SK-N-SH treated with all-trans-retinoic acid at 6 μM for 48 hours (cell line): ENCODE results near the gene DNAH3.
"Not testable (repeated sequence)": the region's sequence is repeated elsewhere in the genome, so short reads cannot be mapped to it uniquely, and the experiment has no call there.

Experiments used
- CREB5 ChIP-seq: fragments of 250-450 bp; sonication (Bioruptor Pico); IDR thresholded peaks from 2 replicates; pipeline ENCODE4 v1.5.1; 2020; ENCODE audit warnings: low read depth, mild to moderate bottlenecking, moderate library complexity
- OSR1 ChIP-seq: fragments of 250-450 bp; sonication (Bioruptor Pico); IDR thresholded peaks from 2 replicates; pipeline ENCODE4 v1.8.0; 2022; ENCODE audit warnings: moderate library complexity, mild to moderate bottlenecking, inconsistent platforms
- ZFP30 ChIP-seq: fragments of 450-650 bp; formaldehyde crosslinking; IDR thresholded peaks from 2 replicates; pipeline ENCODE4 v1.5.0; 2022; ENCODE audit warnings: mild to moderate bottlenecking, moderate library complexity
- TF ChIP-seq, protein P1 (sequence below): fragments of 250-450 bp; sonication (Bioruptor Pico); IDR thresholded peaks from 2 replicates; pipeline ENCODE4 v1.5.0; 2020; ENCODE audit warnings: mild to moderate bottlenecking, moderate library complexity

GRCh38 chr16:20989496-20990070 is 161.1 kb downstream of the DNAH3 start:
- not testable (repeated sequence) for TF ChIP-seq OSR1, ZFP30, CREB5 (CRISPR knock-in tag)
- TF ChIP-seq, protein P1, sequence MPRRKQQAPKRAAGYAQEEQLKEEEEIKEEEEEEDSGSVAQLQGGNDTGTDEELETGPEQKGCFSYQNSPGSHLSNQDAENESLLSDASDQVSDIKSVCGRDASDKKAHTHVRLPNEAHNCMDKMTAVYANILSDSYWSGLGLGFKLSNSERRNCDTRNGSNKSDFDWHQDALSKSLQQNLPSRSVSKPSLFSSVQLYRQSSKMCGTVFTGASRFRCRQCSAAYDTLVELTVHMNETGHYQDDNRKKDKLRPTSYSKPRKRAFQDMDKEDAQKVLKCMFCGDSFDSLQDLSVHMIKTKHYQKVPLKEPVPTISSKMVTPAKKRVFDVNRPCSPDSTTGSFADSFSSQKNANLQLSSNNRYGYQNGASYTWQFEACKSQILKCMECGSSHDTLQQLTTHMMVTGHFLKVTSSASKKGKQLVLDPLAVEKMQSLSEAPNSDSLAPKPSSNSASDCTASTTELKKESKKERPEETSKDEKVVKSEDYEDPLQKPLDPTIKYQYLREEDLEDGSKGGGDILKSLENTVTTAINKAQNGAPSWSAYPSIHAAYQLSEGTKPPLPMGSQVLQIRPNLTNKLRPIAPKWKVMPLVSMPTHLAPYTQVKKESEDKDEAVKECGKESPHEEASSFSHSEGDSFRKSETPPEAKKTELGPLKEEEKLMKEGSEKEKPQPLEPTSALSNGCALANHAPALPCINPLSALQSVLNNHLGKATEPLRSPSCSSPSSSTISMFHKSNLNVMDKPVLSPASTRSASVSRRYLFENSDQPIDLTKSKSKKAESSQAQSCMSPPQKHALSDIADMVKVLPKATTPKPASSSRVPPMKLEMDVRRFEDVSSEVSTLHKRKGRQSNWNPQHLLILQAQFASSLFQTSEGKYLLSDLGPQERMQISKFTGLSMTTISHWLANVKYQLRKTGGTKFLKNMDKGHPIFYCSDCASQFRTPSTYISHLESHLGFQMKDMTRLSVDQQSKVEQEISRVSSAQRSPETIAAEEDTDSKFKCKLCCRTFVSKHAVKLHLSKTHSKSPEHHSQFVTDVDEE (CRISPR knock-in tag): not testable (repeated sequence)
